HuH-7 (cell line): ENCODE data around the gene CDK9.
"Not testable (repeated sequence)": the region's sequence is repeated elsewhere in the genome, so short reads cannot be mapped to it uniquely, and the experiment has no call there.

Experiments used
- DNase-seq: peaks from one replicate; pipeline ENCODE4 v3.0.0; 2011; ENCODE audit warnings: low spot score

CDK9 gene

DNA sequence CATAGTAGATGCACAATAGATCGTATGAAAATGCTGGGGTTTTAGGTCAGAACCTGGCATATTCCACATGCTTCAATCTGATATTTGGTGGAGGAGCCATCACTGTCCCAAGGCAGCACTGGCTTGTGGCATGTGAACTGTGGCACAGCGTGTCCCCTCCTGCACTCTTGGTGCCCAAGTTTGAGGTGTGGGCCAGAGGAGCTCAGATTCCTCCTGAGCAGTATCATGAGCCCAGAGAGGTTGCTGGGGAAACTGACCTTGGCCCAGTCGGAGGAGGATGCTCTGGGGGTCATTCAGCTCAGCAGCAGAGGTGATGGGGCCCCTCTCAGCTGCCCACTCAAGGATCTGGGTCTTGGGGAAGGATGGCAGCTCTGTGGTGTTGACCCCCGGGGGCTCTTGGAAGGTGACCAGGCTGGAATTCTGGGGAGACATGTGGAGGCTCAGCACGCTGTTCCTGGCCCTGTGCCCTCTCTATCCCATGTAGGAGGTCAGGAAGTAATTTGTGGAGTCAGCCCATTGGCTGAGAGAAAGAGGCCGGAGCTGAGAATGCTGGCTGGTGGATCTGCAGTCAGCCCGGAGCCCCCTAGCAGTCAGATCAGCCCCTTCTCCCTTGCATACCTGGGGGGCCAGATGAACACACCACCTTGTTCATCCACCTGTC, 40.5 kb downstream of the CDK9 start:
- no peak for DNase-seq

DNA sequence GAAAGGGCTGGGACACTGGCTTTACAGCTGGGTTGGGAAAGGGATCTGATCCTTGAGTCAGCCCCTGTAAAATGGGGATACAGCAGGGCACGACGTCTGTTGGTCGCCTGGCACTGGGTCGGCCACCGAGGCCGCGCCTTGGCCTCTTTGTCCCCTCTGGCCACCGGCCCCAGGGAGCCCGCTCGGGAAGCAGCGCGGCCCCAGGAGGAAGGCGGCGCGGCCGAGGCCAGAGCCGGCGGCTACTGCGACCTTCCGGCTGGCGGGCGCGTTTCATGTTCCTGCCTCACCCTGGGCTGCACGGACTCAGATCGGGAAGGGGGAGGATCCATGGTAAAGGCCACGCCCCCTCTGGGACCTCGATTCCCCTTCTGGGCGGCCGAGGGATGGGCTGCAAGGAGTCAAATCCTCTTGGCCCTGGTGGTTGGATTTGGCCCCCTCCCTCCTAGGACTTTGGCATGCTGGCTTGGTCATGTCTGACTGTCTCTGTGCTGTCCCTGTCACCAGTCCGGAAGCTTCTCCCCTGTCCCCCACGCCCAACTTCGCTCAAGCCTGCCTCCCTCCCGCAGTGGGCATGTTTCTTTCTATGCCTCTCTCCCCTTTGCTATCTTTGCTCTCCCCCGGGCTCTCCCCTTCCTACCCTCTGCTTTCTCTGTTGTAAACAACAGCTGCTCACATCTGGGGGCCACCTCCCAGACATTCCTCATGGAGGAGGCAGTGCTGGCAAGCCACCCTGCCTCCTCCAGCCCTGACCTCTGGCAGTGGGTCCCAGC, 42.6 kb downstream of the CDK9 start:
- DNase-seq: peak; percentile 99

DNA sequence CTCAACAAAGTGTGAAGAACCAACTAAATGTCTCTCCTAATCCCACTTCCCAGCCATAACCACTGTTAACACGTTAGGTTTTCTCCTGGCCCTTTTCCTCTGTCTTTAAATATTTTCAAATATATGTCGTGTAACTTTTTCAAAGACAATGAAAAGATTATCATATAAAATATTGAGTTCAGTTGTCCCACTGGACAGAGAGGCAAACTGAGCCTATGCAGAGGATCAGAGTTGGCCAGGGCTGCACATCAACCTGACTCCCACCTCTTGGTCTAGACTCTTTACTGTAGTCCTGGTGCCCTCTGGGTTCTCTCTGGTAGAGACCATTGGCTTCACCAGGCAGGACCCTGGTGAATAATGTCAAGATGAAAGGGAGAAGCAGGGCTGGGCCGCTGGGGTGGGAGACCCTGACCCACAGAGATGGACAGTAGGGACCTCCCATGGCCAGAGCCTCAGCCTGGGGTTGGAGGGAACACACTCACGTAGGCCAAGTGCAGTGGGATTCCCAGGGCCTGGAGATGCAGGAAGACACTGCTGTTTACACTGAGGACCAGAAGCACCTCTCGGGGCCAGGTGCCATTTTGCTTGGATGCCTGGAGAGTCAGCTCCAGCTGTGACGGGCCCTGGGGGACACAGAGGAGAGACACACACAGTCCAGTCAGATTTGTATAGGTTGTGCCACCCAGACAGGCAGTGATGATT, 43.5 kb downstream of the CDK9 start:
- DNase-seq: no peak

DNA sequence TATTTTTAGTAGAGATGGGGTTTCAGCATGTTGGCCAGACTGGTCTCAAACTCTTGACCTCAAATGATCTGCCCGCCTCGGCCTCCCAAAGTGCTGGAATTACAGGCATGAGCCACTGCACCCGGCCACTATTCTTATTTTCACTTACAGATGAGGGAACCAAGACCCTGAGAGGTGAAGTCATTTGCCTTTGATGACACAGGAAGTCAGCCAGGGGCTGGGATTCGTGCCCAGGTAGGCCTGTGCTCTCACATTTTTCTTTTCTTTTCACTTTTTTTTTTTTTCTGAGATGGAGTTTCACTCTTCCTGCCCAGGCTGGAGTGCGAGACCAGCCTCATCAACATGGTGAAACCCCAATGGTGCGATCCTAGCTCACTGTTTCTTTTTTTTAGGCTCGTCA, 46.4 kb downstream of the CDK9 start:
- no peak for DNase-seq

DNA sequence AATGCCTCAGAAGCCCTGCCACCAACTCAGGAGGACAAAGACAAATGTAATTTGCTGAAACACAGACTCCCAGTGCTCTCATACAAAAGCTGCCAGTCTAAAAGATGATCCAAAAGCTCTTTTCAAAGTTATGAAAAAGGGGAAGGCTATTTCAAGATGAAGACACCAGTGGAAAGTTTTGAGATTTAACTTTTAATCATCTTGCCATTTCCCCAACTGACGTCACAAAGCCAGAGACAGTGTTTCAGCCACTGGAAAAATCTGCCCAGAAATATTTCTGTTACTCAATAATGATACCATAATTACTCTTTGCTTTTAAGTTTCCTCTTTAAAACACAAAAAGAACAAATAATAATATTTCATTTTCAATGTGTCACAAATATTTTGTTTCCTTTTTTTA, 47.7 kb downstream of the CDK9 start:
- no peak for DNase-seq

DNA sequence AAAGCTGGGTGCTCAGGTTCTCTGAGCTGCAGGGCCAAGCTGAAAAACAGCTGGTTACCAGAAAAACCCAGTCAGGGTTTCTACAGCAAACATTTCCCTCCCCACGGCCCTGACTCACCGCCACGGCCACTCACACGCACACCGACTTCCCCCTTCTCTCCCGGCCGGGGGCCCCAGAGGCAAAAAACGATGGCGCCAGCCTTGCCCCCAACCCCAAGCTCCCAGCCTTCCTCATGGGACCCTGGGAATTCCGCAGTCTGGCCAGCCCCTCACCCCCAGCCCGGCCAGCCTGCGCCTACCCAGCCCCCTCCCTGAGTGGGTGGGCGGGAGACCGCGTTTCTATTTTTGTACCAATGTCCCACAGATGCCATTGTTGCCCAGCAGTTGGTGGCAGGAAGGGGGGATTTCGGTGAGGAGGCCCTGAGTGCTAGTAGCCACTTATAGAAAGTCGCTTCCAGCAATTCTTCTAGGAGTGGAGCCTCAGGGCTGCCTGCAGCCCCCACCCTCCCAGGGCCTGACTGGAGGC, 50.2 kb downstream of the CDK9 start:
- DNase-seq: no peak

DNA sequence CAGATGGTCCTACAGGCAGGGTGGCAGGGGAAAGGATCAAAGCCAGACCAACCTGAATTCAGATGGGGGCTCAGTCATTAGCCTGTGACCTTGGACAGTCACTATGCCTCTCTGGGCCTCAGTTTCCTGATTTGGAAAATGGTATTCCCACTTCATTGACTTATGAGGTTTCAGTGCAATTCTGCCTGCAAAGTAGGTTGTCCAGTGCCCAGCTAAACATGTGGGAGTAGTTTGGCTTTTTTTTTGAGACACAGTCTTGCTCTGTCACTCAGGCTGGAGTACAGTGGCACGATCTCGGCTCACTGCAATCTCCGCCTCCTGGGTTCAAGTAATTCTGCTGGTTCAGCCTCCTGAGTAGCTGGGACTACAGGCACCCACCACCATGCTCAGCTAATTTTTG, 50.7 kb downstream of the CDK9 start:
- not testable (repeated sequence) for DNase-seq

DNA sequence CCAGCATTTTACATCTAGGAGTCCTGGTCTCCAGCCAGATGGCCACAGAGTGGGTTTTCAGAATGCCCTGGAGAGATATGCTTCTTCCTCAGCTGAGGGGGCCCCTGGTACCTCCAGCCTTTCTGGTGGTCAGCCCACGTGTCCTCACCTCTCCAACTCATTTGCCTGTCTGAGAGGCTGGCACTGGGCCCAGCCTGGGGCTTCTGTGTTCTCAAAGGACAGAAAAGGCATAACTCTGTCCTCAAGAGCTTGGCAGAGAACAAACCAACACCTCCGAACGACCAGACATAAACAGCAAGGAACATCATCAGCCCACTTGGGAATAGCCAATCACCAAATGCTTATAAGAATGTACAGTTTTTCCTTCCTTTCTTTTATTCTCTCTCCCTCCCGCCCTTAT, 51.5 kb downstream of the CDK9 start:
- DNase-seq: no peak

DNA sequence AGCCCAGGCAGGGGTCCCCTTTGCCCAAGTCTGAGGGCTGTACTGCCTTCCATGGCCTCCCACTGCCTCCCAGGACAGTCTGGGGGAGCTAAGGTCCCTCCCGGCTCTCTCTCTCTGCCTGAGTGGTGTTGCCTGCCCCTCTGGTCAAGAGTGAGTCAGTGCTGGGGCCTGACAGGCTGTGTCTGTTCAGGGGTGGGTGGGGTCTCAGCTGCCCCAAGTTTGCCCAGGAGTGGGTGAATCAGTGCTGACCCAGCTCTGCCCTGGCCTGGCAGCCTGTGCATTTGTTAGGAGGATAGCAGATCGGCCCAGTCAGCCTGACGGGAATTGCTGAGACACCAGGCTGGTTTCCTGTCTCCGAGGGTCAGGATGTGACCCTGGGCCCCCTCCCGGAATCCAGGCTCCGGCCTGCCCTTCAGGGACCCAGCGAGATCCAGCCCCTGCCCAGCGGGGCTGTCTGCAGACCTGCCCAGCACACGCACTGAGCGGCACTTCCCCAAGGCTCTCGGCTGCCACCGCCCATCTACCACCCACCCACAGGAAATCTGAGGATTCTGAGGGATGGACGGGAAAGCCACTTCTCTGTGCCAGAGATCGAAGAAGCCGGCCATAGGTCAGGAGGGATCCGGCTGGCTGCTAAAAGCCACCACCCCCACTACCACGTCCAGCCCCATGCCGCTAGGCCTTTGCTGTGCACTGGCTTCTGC, 52.7 kb downstream of the CDK9 start:
- no peak for DNase-seq
